Stromal cell of bone marrow (primary cell): ENCODE measurements around the gene GPC5.
"Not testable (repeated sequence)": the region's sequence is repeated elsewhere in the genome, so short reads cannot be mapped to it uniquely, and the experiment has no call there.

Experiments used
- DNase-seq: peaks from one replicate; pipeline ENCODE4 v3.0.0-alpha.2; 2012; ENCODE audit warnings: low read depth

The GPC5 gene

DNA sequence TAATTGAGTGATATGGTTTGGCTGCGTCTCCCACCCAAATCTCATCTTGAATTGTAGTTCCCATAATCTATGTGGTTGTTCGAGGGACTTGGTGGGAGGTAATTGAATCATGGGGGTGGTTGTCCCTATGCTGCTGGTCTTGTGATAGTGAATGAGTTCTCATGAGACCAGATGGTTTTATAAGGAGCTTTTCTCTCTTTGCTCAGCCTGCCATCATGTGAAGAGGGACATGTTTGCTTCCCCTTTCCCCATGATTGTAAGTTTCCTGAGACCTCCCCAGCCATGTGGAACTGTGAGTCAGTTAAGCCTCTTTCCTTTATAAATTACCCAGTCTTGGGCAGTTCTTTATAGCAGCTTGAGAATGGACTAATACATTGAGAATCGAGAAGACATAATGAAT is 480.1 kb downstream of the GPC5 start:
- no peak for DNase-seq

DNA sequence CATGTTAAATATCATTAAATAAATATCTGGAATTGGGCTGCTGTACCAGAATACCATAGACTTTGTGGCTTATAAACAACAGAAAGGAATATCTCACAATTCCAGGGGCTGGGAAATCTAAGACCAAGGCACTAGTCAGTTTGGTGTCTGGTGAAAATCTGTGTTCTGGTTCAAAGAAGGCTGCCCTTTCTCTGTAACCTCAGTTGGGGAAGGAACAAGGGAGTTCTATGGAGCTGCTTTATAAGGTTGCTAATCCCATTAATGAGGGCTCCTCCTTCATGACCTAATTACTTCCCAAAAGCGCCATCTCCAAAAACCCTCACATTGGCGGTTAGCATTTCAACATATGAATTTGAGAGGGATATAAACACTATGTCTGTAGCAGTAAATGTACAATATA is 480.9 kb downstream of the GPC5 start:
- no peak for DNase-seq

DNA sequence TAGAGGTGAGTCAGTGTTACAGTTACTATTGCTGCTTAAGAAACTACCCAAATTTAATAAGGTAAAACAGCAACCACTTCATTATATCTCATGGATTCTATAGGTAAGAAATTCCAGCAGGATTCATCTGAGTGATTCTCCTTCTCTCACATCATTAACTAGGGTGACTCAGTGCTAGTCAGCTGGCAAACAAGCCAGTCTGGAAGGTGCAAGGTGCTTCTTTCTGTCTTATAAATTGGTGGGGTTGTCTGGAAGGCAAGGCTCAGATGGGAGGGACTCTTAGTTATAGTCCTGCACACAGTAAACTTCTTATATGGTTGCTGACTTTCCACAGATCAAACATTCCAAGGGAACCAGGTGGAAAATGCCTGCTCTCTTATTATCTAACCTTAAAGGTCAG is 484.5 kb downstream of the GPC5 start:
- no peak for DNase-seq

DNA sequence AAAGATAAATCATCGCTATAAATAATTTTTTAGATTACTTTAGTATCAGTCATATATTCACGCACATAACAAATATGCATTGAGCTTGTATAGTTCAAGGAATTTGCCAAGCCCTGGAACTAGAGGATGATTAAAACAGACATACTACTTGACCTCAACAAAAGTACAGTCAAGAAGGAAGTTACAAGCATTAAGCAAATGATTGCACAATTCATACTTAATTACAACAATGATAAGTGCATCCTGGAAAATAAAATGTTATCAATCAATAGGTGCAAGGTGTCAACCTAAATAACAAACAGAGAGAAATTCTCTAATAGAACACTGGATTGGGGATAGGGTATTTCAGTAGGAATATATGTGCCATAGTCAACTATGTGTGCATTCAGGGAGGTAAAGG is 491.2 kb downstream of the GPC5 start:
- no peak for DNase-seq

- DNase-seq, result no peak
Observed at GRCh38 chr13:91891141-91891540, 492.7 kb downstream of the GPC5 start.

- DNase-seq, result no peak
Observed at GRCh38 chr13:91893040-91893439, 494.6 kb downstream of the GPC5 start.

DNA sequence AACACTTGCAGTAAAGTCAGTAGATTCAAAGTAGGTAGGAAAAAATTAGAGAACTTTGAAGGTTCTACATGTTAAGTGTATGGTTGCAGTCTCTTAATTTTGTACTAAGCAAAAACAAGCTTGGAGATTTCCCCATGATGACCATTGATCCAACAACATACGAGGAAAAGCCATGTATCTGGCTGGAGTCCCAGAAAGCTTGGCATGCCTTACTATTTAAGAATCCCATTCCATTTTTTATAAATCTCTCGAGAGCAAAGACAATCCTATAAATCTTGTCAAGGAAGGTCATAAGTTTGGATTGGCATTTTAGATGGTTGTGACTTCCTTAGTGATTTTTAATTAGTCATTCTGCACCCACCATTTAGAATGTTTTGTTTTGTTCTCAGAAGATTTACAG is 495.9 kb downstream of the GPC5 start:
- no peak for DNase-seq

- no peak for DNase-seq
Observed at GRCh38 chr13:91896547-91896946, 498.1 kb downstream of the GPC5 start.

DNA sequence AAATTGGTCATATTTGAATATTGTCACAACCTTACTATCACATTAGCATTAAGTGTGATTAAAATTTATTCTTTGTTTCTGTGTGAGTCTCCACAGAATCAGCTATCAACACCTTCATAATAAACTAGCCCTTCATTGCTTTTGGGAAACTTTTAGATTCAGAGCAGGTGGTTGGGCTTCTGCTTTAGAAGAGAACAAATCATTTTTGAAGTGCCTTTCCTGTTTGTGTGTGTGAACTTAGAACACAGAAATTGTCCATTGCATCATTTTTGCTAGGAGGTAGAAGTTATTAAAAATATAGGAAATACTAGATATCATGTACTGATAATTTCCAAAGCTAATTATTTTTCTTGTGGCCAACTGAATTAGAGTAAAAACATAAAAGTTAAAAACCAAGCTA is 500.6 kb downstream of the GPC5 start:
- DNase-seq, result not testable (repeated sequence)

DNA sequence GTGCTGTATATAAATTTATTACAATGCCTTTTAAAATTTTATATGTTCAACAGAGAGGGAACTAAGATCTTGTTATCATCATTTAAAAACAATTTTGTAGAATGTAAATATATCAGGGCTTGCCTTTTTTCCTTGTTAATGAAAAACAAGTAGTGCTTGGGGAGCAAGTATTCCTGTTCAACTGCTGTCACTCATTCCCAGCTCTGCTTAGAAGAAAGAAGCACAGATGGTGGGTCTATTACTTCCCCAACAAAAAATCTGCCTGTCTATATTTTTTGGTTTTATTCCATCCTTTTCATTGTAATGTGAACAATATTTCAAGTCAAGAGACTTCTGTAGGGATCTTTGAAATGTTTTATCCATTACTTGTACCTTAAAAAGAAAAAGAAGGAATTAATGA is 503.9 kb downstream of the GPC5 start:
- DNase-seq, result no peak

DNA sequence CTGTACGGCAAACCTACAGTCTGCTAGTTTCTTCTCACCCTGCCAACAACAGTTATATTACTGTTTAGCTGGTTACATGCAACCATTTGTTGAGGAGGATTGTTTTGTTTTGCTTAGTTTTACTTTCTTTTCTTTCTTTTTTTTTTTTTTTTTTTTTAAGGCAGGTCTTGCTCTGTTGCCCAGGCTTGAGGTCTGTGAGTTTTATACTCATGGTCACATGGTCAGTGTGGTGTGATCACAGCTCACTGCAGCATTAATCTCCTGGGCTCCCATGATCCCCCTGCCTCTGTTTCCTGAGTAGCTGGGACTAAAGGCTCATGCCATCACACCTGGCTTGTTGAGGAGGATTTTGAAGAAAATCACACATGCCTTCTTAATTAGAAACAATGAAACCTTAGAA is 505.6 kb downstream of the GPC5 start:
- no peak for DNase-seq

DNA sequence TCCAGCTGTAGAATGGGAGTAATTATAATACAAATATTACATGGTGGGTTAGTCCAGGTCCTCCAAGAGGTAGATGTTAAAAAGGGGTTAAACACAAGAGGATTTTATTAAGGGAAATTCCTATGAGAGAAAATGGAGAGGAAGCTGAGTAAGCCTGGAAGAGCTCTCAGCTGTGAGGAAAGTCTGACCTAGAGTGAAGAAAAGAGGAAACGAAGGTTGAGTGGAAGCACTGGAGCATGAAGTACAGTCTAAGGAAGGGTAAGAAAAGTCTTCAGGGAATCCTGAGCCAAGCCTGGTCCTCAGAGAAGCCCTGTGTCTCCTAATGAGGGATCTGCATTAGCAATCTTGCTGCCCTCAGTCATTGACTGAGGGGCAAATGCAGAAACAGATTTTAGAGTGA is 506.2 kb downstream of the GPC5 start:
- DNase-seq, result no peak

DNA sequence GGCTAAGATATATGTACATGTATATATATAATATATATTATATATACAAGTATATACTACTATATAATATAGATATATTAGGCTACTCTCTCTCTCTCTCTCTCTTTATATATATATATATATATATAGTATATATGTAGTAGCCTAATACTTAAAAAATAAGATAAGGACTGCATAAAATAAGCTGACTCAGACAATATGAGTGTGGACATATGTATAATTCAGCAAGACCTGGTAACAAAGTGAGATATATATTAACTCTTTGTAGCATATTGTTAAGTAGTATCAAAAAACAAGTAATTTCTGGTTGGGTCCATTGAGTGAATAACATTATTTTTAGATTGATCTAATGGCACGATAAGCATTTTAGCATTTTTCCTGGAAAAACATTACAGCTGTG is 509.0 kb downstream of the GPC5 start:
- DNase-seq, result no peak

DNA sequence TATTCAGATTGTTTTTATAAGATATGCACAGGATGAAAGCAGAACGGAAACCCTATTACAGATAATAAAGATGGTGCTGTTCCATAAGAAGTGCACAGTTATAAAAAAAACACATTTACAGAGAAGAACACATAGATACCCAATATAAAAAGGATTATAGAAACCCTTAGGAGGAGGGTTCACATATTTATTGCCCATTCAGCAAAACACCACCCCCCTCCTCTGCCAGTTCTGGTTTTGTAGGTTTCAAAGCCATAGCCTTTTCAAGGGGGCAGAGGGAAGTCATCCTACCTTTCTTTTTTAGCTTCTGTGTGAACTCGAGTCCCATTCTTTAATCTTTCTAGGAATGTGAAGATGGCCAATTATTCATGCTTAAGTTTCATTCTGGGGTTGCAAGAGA is 511.2 kb downstream of the GPC5 start:
- no peak for DNase-seq

- DNase-seq, result no peak
Observed at GRCh38 chr13:91922969-91923592, 524.7 kb downstream of the GPC5 start.

DNA sequence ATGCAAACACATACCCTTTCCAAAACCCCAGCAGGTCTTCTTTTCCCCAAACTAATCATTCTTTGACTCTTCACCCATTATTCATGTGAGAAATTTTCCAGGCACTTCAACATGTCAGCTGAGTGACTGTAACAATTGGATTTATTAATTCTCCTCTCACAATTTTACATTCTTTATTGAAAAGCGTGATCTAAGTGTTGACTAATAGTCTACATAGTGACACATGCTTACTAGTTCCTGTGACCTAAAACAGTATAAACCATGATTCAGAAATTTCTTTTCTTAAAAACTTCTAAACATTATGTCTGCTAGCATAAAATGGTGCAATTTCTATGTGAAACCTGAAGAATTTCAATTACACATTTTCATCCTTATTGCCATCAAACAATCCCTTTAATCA is 532.3 kb downstream of the GPC5 start:
- no peak for DNase-seq

DNA sequence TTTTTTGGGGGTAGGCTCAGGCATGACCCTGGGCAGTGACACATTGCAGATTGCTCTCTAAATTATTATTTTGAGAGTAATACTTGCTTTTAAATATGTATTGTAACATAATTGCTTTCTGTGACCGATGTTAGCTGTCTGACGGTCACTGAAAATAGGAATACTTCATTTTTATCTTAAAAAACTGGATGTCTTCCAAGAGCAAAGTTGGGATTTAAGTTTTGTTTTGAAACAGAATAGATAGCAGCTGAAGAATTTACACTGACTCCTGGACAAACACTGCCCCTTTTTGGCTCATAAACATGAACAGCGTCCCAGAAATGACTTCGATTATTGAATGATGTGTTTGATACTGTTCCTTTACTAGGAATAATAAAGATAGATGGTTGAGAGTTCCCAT is 535.9 kb downstream of the GPC5 start:
- DNase-seq, result no peak

- no peak for DNase-seq
Observed at GRCh38 chr13:91946498-91947070, 548.2 kb downstream of the GPC5 start.

DNA sequence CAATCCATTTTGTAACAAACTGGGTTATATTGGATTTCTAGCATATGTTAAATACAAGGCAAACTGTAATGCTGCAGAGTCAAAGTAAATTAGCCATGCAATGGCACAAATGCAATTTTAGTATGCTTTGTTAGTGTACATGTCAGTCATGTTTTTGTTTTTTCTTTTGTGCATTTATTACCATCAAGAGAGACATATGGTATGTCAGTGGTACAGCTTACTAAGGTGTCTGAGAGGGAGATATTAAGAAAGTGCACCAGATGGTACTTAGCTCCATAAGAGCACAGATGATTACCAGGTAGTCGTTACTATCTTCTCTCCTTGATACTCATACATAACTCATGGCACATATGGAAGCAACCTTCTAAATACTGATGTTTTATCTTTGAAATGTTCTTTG is 550.3 kb downstream of the GPC5 start:
- DNase-seq, result no peak

DNA sequence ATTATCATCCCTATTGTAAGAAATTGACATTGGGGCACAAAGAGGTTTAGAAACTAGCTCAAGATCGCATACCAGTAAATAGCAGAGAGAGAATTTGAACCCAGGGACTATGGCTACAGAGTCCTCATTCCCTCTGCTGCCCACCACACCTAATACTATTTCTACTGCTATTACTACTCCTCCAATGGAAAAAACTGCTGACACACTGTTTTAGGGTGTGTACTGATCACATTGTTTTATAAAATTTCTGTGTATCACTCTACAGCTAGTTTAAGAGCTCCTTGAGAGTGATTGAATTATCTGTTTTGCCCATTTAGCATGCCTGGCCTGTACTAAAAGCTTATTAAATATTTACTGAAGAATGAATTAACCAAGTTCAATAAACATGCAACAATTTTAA is 552.4 kb downstream of the GPC5 start:
- no peak for DNase-seq

- DNase-seq, result no peak
Observed at GRCh38 chr13:91955546-91956355, 557.3 kb downstream of the GPC5 start.

GRCh38 chr13:91960947-91961346 is 562.5 kb downstream of the GPC5 start:
- no peak for DNase-seq

GRCh38 chr13:91962946-91963345 is 564.5 kb downstream of the GPC5 start:
- no peak for DNase-seq

DNA sequence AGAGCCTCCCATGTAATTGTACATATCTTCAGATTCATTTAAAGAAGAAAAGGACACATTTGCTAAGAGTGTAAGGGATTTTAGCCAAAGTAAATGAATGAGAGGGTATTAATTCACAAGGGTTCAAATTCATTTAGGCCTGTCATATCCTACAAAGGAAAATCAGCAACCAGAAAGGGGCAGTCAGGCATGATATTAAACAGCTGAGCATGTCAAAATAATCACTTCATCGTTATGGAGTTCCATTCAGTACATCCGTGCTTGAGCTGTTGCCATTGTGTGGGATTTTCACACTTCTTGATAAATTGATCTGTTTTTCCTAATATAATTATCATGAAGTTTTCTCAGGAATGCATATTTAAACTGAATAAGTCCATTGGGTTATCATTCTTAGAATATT is 567.1 kb downstream of the GPC5 start:
- DNase-seq, result no peak
